GM23338 (cell line): ENCODE data around the gene MYO5B. TPM values are rescaled to one million over a fixed set of nuclear protein-coding genes. Genes with fewer than 3 reads are reported as not detected.

Experiments
- ATAC-seq: fragments of 200-7000 bp; cut with Tn5 transposase; 3 replicates; pipeline ENCODE4 v1.9.1; 2020
- DNase-seq: peaks from one replicate; pipeline ENCODE4 v3.0.0-alpha.2; 2015; ENCODE audit warnings: low spot score
- H2AFZ ChIP-seq: fragments of 200-600 bp; sonication (generic); 2 replicates; pipeline ENCODE4 v1.8.0; 2016; ENCODE audit warnings: antibody characterized with exemption, mild to moderate bottlenecking, moderate library complexity
- H3F3A ChIP-seq: fragments of 200-600 bp; sonication (generic); replicated peaks from 2 replicates; pipeline ENCODE4 v1.8.0; 2017; ENCODE audit warnings: antibody characterized with exemption, mixed run types, low read depth
- H3K27ac ChIP-seq: fragments of 200-600 bp; sonication (generic); 2 replicates; pipeline ENCODE4 v1.6.1; 2016; ENCODE audit warnings: low read depth
- H3K27me3 ChIP-seq: fragments of 200-600 bp; sonication (generic); 2 replicates; pipeline ENCODE4 v1.8.0; 2016; ENCODE audit warnings: mild to moderate bottlenecking, mixed run types, moderate library complexity; ENCODE audit not compliant: insufficient read depth
- H3K36me3 ChIP-seq: fragments of 200-600 bp; sonication (generic); 2 replicates; pipeline ENCODE4 v1.8.0; 2016; ENCODE audit warnings: mild to moderate bottlenecking; ENCODE audit not compliant: insufficient read depth
- H3K4me1 ChIP-seq: fragments of 200-600 bp; sonication (generic); 2 replicates; pipeline ENCODE4 v1.8.0; 2016; ENCODE audit warnings: mild to moderate bottlenecking, moderate library complexity; ENCODE audit not compliant: insufficient read depth
- H3K4me2 ChIP-seq: fragments of 200-600 bp; sonication (generic); 2 replicates; pipeline ENCODE4 v1.7.1; 2017; ENCODE audit warnings: mixed run types
- H3K4me3 ChIP-seq: fragments of 200-600 bp; sonication (generic); 2 replicates; pipeline ENCODE4 v1.6.1; 2016; ENCODE audit warnings: mixed run types
- H3K79me2 ChIP-seq: fragments of 200-600 bp; sonication (generic); replicated peaks from 2 replicates; pipeline ENCODE4 v1.8.0; 2017; ENCODE audit warnings: mild to moderate bottlenecking; ENCODE audit not compliant: insufficient read depth
- H3K9me2 ChIP-seq: fragments of 200-600 bp; sonication (generic); 2 replicates; pipeline ENCODE4 v1.8.0; 2017; ENCODE audit not compliant: insufficient read depth
- H4K20me1 ChIP-seq: fragments of 200-600 bp; sonication (generic); replicated peaks from 2 replicates; pipeline ENCODE4 v1.8.0; 2017; ENCODE audit warnings: mild to moderate bottlenecking; ENCODE audit not compliant: insufficient read depth
- H3K27ac Mint-ChIP-seq: 2 replicates; pipeline ENCODE4 v1.8.0; 2020; ENCODE audit warnings: inconsistent platforms, mild to moderate bottlenecking, moderate library complexity, mixed read lengths
- H3K27me3 Mint-ChIP-seq: 3 replicates; pipeline ENCODE4 v1.8.0; 2022; ENCODE audit warnings: low read depth, mild to moderate bottlenecking, moderate library complexity, mixed read lengths, inconsistent platforms; ENCODE audit not compliant: insufficient read depth, poor library complexity
- H3K36me3 Mint-ChIP-seq: 3 replicates; pipeline ENCODE4 v1.8.0; 2021; ENCODE audit warnings: low read depth, mild to moderate bottlenecking, inconsistent platforms, moderate library complexity, mixed read lengths
- H3K4me1 Mint-ChIP-seq: 3 replicates; pipeline ENCODE4 v1.8.0; 2020; ENCODE audit warnings: mild to moderate bottlenecking, inconsistent platforms, mixed read lengths
- H3K4me3 Mint-ChIP-seq: 3 replicates; pipeline ENCODE4 v1.8.0; 2021; ENCODE audit warnings: moderate library complexity, mild to moderate bottlenecking, inconsistent platforms, mixed read lengths
- H3K9me3 Mint-ChIP-seq: 3 replicates; pipeline ENCODE4 v1.8.0; 2020; ENCODE audit warnings: moderate library complexity, mild to moderate bottlenecking, inconsistent platforms, mixed read lengths
- CREB1 ChIP-seq: fragments of 250-450 bp; sonication (Bioruptor Pico); IDR thresholded peaks from 2 replicates; pipeline ENCODE4 v1.5.0; 2020; ENCODE audit warnings: low read depth, mild to moderate bottlenecking, moderate library complexity
- JUNB ChIP-seq: IDR thresholded peaks from one replicate; pipeline ENCODE4 v1.6.1; 2016; ENCODE audit warnings: antibody characterized with exemption; ENCODE audit not compliant: unreplicated experiment
- NANOG ChIP-seq: IDR thresholded peaks from 2 replicates; pipeline ENCODE4 v1.6.1; 2016; ENCODE audit warnings: antibody characterized with exemption, borderline replicate concordance
- ZNF114 ChIP-seq: fragments of 250-450 bp; sonication (Bioruptor Pico); IDR thresholded peaks from 2 replicates; pipeline ENCODE4 v1.5.0; 2020; ENCODE audit warnings: mild to moderate bottlenecking, moderate library complexity
- ZNF331 ChIP-seq: fragments of 250-450 bp; sonication (Bioruptor Pico); IDR thresholded peaks from 2 replicates; pipeline ENCODE4 v1.5.0; 2020; ENCODE audit warnings: low read depth, mild to moderate bottlenecking, moderate library complexity
- ZNF462 ChIP-seq: fragments of 250-450 bp; sonication (Bioruptor Pico); IDR thresholded peaks from 2 replicates; pipeline ENCODE4 v1.5.0; 2020; ENCODE audit warnings: mild to moderate bottlenecking, moderate library complexity
- polyA plus RNA-seq: library from polyadenylated mRNA; unstranded; fragments of >200 nt; fragmentation: Nextera tagmentation; extraction: Ambion mirVana; gene quantifications from 2 replicates; pipeline ENCODE4 v1.2.1, GENCODE V29; 2016
- total RNA-seq: library from RNA; depleted of rRNA; stranded (reverse); fragments of >200 nt; shearing (Covaris generic); gene quantifications from 2 replicates; pipeline ENCODE4 v1.2.3, GENCODE V29; 2014
- TF ChIP-seq, protein P1 (sequence below), 2 experiments: fragments of 200-600 bp in 1 of 2; sonication (generic) in 1 of 2; conservative IDR thresholded peaks; 2 replicates each; pipeline versions ENCODE4 v1.5.1 to v1.6.1; 2016 to 2017; ENCODE audit warnings: antibody characterized with exemption in 2 of 2, low read depth in 2 of 2, mild to moderate bottlenecking in 2 of 2, moderate library complexity in 1 of 2
- TF ChIP-seq, protein P2 (sequence below): IDR thresholded peaks from 2 replicates; pipeline ENCODE4 v1.6.1; 2016; ENCODE audit warnings: antibody characterized with exemption

MYO5B gene
- total and polyA plus RNA-seq, 2 experiments from 2014 or later = 3.2 to 19.1 TPM

DNA sequence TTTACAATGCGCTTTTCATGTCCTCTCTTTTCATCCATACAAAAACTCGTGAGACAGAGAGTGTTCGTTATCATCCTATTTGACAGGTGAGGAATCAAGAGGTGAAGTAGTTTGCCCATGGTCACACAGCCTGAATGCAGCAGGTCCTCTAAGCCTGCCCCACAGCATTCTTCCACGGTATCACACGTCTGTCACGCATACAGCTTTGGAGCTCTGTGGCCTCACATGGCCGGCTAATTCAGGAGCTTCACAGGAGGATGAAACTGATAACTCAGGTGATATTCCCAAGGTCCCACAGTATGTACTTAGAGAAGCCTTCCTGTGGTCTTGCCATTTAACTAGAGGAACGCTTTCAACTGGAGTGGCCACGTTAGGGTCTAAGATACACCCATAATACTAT lies 59.0 kb downstream of the MYO5B start:
- H3K4me3 ChIP-seq = no peak overlapping the region
- no peak overlapping the region for H2AFZ ChIP-seq
- no peaks in the 10 kb centered on the region for H3K79me2 ChIP-seq
- no peaks in the 10 kb centered on the region for H3K36me3 ChIP-seq
- H3K9me3 Mint-ChIP-seq = no peaks in the 10 kb centered on the region; the same call in 2 of the 3 replicates
- H3K4me2 ChIP-seq = no peak overlapping the region
- ATAC-seq (no peak), DNase-seq (no peak)
- H3K27me3 ChIP-seq = no peaks in the 10 kb centered on the region
- no peaks in the 10 kb centered on the region for H3K9me2 ChIP-seq
- TF ChIP-seq ZNF114 (CRISPR knock-in tag) (no peak), ZNF462 (CRISPR knock-in tag) (no peak), JUNB (no peak), CREB1 (CRISPR knock-in tag) (no peak), ZNF331 (CRISPR knock-in tag) (no peak), NANOG (no peak)
- TF ChIP-seq, protein P1, sequence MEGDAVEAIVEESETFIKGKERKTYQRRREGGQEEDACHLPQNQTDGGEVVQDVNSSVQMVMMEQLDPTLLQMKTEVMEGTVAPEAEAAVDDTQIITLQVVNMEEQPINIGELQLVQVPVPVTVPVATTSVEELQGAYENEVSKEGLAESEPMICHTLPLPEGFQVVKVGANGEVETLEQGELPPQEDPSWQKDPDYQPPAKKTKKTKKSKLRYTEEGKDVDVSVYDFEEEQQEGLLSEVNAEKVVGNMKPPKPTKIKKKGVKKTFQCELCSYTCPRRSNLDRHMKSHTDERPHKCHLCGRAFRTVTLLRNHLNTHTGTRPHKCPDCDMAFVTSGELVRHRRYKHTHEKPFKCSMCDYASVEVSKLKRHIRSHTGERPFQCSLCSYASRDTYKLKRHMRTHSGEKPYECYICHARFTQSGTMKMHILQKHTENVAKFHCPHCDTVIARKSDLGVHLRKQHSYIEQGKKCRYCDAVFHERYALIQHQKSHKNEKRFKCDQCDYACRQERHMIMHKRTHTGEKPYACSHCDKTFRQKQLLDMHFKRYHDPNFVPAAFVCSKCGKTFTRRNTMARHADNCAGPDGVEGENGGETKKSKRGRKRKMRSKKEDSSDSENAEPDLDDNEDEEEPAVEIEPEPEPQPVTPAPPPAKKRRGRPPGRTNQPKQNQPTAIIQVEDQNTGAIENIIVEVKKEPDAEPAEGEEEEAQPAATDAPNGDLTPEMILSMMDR (conservative IDR thresholded peaks at IDR 0.05; ENCODE audit: low read depth in 2 of 2) = no peak
- TF ChIP-seq, protein P2, sequence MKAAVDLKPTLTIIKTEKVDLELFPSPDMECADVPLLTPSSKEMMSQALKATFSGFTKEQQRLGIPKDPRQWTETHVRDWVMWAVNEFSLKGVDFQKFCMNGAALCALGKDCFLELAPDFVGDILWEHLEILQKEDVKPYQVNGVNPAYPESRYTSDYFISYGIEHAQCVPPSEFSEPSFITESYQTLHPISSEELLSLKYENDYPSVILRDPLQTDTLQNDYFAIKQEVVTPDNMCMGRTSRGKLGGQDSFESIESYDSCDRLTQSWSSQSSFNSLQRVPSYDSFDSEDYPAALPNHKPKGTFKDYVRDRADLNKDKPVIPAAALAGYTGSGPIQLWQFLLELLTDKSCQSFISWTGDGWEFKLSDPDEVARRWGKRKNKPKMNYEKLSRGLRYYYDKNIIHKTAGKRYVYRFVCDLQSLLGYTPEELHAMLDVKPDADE = no peak
- peaks cover 3% of the 10 kb centered on the region for H3K27me3 Mint-ChIP-seq
- peaks cover 2% of the 10 kb centered on the region for H3K4me1 ChIP-seq
- H3K27ac Mint-ChIP-seq = no peak overlapping the region
- H3F3A ChIP-seq = no peaks in the 10 kb centered on the region
- H3K27ac ChIP-seq = no peak overlapping the region
- H3K36me3 Mint-ChIP-seq = no peaks in the 10 kb centered on the region
- H4K20me1 ChIP-seq = no peaks in the 10 kb centered on the region
- peaks cover 22% of the 10 kb centered on the region for H3K4me1 Mint-ChIP-seq
- no peak overlapping the region for H3K4me3 Mint-ChIP-seq
